BJ (cell line): Measurements from ENCODE around the gene IBA57. TPM values are rescaled to one million over a fixed set of nuclear protein-coding genes. Genes with fewer than 3 reads are reported as not detected.

Source experiments
- CTCF ChIA-PET: fragments of 350-600 bp; formaldehyde crosslinking; extraction: SDS; loops from one replicate; lab custom pipeline; 2021; ENCODE audit warnings: antibody characterized with exemption, inconsistent platforms; lab: Yijun Ruan, JAX
- POLR2A ChIA-PET: fragments of 300-600 bp; sonication (Branson Sonifier 250); formaldehyde crosslinking; extraction: SDS; loops from one replicate; lab custom pipeline; 2021; ENCODE audit warnings: antibody characterized with exemption; lab: Charles Lee
- DNase-seq: peaks from one replicate; pipeline ENCODE4 v3.0.0-alpha.2; 2011; ENCODE audit warnings: low read depth
- H3K27me3 ChIP-seq: 2 replicates; pipeline ENCODE4 v1.6.0; 2011; ENCODE audit warnings: low read length; ENCODE audit not compliant: control insufficient read depth, insufficient read depth
- H3K36me3 ChIP-seq: 2 replicates; pipeline ENCODE4 v1.5.1; 2011; ENCODE audit warnings: low read length; ENCODE audit not compliant: control insufficient read depth, insufficient read depth
- H3K4me3 ChIP-seq: 2 replicates; pipeline ENCODE4 v1.5.1; 2011; ENCODE audit warnings: low read depth, mild to moderate bottlenecking, control low read depth, low read length
- polyA plus RNA-seq: library from polyadenylated mRNA; depleted of rRNA; stranded (reverse); fragments of >200 nt; gene quantifications from 2 replicates; pipeline ENCODE4 v1.2.3, GENCODE V29; 2011
- TF ChIP-seq, protein P1 (sequence below): IDR thresholded peaks from 2 replicates; pipeline ENCODE4 v1.5.1; 2011; ENCODE audit warnings: low read depth, mild to moderate bottlenecking, control low read depth, inconsistent platforms, low read length, moderate library complexity; ENCODE audit not compliant: insufficient read depth

IBA57 gene
- polyA plus RNA-seq, 1 experiment: 2.8 TPM

DNA sequence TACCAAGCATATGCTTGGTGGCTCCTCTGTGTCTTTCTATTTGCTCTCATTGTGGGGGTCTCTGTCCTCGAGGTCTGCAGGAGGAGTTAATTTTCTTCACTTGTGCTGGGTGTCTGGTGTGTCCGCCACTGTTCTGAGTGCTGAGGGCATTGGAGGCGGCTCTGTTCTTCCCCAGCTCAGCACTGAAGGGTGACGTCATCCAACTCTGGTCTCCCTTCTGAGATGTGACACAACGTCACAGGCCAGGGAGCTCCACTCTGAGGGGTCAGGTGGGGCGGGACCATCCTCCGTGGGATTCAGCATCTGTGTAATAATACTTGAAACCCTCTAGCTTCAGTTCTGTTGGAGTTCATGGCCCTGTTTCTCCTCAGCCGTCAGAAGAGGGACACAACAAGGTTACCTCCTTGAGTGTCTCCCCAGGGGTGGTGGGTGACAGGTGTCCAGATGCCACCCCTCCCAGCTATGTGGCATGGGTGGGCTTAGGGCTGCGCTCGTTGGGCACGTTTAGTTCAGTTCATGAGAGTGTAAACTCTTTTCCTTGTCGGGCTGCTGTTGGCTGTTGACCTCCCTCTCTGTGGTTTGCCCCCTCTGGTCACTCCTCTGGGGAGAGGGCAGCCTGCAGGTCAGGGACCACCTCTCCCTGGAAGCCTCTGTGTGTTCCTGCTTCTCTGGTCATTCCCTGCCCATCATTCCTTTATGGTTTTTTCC lies 3.1 kb downstream of the IBA57 start:
- ChIA-PET POLR2A (no interaction called here), CTCF (interaction anchor here (1.1 kb wide), 1 partner anchor 38 kb away, joined by 3 read pairs; no protein-coding TSS in a partner anchor)
- no peaks in the 10 kb centered on the region for H3K27me3 ChIP-seq
- DNase-seq: no peak
- peaks cover 2% of the 10 kb centered on the region; the same call in 1 of the 2 replicates for H3K36me3 ChIP-seq
- no peak overlapping the region for H3K4me3 ChIP-seq
- TF ChIP-seq, protein P1, sequence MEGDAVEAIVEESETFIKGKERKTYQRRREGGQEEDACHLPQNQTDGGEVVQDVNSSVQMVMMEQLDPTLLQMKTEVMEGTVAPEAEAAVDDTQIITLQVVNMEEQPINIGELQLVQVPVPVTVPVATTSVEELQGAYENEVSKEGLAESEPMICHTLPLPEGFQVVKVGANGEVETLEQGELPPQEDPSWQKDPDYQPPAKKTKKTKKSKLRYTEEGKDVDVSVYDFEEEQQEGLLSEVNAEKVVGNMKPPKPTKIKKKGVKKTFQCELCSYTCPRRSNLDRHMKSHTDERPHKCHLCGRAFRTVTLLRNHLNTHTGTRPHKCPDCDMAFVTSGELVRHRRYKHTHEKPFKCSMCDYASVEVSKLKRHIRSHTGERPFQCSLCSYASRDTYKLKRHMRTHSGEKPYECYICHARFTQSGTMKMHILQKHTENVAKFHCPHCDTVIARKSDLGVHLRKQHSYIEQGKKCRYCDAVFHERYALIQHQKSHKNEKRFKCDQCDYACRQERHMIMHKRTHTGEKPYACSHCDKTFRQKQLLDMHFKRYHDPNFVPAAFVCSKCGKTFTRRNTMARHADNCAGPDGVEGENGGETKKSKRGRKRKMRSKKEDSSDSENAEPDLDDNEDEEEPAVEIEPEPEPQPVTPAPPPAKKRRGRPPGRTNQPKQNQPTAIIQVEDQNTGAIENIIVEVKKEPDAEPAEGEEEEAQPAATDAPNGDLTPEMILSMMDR: no peak

DNA sequence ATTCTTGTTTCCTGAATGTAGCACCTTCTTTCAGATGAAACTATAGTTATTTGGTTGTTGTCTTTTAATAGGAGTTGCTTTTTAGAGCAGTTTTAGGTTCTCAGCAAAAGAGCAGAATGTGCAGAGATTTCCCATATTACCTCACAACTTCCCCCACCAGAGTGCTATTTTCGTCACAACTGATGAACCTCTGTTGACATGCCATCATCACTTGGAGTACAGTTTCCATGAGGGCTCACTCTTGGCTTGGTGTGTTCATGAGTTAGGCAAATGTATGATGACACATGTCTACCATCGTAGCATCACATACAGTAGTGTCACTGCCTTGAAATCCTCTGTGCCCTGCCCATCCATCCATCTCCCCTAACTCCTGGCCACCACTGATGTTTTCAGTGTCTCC lies 3.7 kb downstream of the IBA57 start:
- Histone ChIP-seq H3K27me3 (no peaks in the 10 kb centered on the region), H3K4me3 (no peak overlapping the region), H3K36me3 (peaks cover 2% of the 10 kb centered on the region; the same call in 1 of the 2 replicates)
- ChIA-PET POLR2A (no interaction called here), CTCF (no interaction called here)
- TF ChIP-seq, protein P1: no peak
- no peak for DNase-seq

DNA sequence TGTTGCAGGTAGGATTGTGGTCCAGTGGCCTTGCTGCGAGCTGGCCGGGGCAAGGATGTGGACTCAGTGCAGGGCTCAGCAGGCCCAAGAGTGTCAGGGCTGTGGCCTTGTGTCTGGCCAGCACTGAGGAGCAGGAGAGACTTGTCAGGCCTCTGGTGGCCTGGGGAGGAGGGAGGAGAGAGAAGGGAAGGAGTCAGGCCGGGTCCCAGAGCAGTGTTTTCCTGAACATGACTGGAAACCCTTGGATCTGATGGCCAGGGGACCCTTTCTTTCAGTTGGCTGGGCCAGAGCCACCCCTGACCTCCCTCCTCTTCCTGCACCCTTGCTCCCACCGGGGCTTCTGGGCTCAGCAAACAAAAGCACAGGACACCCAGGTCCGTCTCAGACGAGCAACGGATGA lies 5.1 kb downstream of the IBA57 start:
- Histone ChIP-seq H3K4me3 (no peak overlapping the region), H3K36me3 (peaks cover 7% of the 10 kb centered on the region), H3K27me3 (no peaks in the 10 kb centered on the region)
- POLR2A ChIA-PET: no interaction called here
- no peak for DNase-seq
- CTCF ChIA-PET: no interaction called here
- TF ChIP-seq, protein P1: no peak

DNA sequence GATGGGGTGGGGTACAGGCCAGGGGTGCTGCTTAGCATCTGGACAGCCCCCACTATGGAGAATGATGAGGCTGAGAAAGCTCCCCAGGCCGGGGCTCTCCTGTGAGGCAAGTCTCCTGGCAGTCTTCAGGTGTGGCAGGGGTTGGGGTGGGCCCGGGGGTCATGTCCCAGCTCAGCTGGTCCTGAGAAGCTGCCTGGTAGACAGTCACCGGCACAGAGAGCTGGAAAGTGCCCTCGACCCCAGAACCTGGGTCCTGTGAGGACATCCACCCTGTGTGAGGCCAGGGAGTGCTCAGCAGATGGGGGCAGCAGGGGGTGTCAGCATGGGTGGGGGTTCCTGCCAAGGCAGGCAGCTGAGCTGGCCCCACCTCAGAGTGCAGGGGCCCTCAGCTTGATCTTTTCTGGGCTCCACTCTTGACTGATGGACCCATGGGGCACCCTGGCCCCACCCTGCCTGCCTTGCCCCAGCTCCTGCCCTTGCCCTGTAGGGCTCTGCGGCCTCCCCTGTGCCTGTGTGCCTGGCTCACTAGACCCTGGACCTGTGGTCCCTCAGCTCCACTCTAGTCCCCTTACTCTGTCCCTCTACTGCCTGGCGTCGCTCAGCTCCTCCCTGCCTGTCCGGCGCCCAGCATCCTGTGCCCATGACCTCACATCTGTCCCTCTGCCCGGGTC lies 5.8 kb downstream of the IBA57 start:
- CTCF ChIA-PET: no interaction called here

More for the DNA sequence above, 5.8 kb downstream of the IBA57 start:
- DNase-seq: no peak
- H3K4me3 ChIP-seq: no peak overlapping the region
- POLR2A ChIA-PET: interaction anchor here (0.6 kb wide), 2 partner anchors 286 to 712 kb away, joined by 3 to 4 read pairs; a partner anchor contains a TSS
- TF ChIP-seq, protein P1: no peak
- peaks cover 7% of the 10 kb centered on the region for H3K36me3 ChIP-seq
- no peaks in the 10 kb centered on the region for H3K27me3 ChIP-seq
